Left hindlimb (tissue), 1 donor: ENCODE results near the gene BTG3.

Source experiments
- DNase-seq: peaks from one replicate; pipeline ENCODE4 v3.0.0-alpha.2; 2018

Gene BTG3

GRCh38 chr21:17612565-17613241, at the start of gene BTG3:
Gene BTG3 (minus strand): TSS chr21:17612901. CDS start chr21:17609144, 3,757 bp downstream.
- DNase-seq: peak; percentile 90

GRCh38 chr21:17660862-17661261, 48.2 kb upstream of the BTG3 start:
- no peak for DNase-seq

GRCh38 chr21:17660452-17660851, 47.8 kb upstream of the BTG3 start:
- DNase-seq: no peak

- no peak for DNase-seq
Measured at GRCh38 chr21:17658931-17659330, 46.2 kb upstream of the BTG3 start.

- no peak for DNase-seq
Measured at GRCh38 chr21:17651526-17651925, 38.8 kb upstream of the BTG3 start.

GRCh38 chr21:17650292-17650691, 37.6 kb upstream of the BTG3 start:
- DNase-seq: no peak

GRCh38 chr21:17646790-17647189, 34.1 kb upstream of the BTG3 start:
- no peak for DNase-seq

GRCh38 chr21:17644186-17644585, 31.5 kb upstream of the BTG3 start:
- DNase-seq: no peak

GRCh38 chr21:17640821-17641220, 28.1 kb upstream of the BTG3 start:
- no peak for DNase-seq

GRCh38 chr21:17636711-17637110, 24.0 kb upstream of the BTG3 start:
- peak; percentile 35 for DNase-seq

GRCh38 chr21:17631195-17631594, 18.5 kb upstream of the BTG3 start:
- no peak for DNase-seq

- DNase-seq: no peak
Measured at GRCh38 chr21:17622018-17622417, 9.3 kb upstream of the BTG3 start.

GRCh38 chr21:17616831-17617230, 4.1 kb upstream of the BTG3 start:
- no peak for DNase-seq

- peak; percentile 72 for DNase-seq
Measured at GRCh38 chr21:17613242-17613676, 558 bp upstream of the BTG3 start.

GRCh38 chr21:17612023-17612564, 607 bp downstream of the BTG3 start:
- DNase-seq: peak; percentile 62

GRCh38 chr21:17611414-17612022, 1.2 kb downstream of the BTG3 start:
- peak; percentile 90 for DNase-seq

GRCh38 chr21:17610911-17611310, 1.8 kb downstream of the BTG3 start:
- DNase-seq: peak; percentile 45

GRCh38 chr21:17609681-17610080, 3.0 kb downstream of the BTG3 start:
- no peak for DNase-seq

- no peak for DNase-seq
Measured at GRCh38 chr21:17607684-17608083, 5.0 kb downstream of the BTG3 start.

GRCh38 chr21:17602874-17603273, 9.8 kb downstream of the BTG3 start:
- no peak for DNase-seq

- DNase-seq: no peak
Measured at GRCh38 chr21:17598437-17598836, 14.3 kb downstream of the BTG3 start.

GRCh38 chr21:17597680-17598079, 15.0 kb downstream of the BTG3 start:
- DNase-seq: no peak

GRCh38 chr21:17590430-17590829, 22.3 kb downstream of the BTG3 start:
- no peak for DNase-seq

GRCh38 chr21:17585875-17586450, 26.7 kb downstream of the BTG3 start:
- DNase-seq: no peak
